Activated T-cell treated with anti-CD3 and anti-CD28 coated beads, Interleukin-2, amount 50 U/mL, for 1 hour (primary cell): ENCODE results near the gene PLEKHH2.
"Not testable (repeated sequence)": the region's sequence is repeated elsewhere in the genome, so short reads cannot be mapped to it uniquely, and the experiment has no call there.

ENCODE experiments used
- DNase-seq: peaks from one replicate; pipeline ENCODE4 v3.0.0-alpha.2; 2020

PLEKHH2 gene

DNA sequence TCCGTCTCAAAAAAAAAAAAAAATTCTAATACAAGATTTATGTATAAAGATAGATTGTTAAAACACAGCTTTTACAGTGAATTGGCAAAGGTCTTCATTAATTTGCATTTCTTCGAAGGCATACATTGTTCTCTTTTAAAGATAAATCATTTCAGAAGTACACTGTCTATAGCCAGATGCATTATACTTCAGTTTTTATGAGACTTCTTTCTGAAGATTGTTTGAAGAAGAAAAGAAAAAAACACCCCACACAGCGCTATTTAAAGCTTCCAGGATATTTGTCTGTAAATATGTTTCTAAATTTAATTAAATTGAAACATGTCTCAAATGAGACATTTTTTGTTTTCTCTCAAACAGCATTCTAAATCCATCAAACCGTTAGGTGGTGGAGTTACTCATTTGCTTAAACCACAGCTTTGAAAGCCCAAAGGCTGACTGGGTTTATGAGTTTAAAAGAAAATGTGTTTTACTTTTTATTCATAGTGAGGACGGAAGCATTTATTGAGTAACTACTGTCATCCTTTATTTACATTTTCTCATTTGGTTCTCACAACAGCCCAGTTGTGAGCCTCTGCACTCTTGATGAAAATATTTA lies 81.6 kb downstream of the PLEKHH2 start:
- DNase-seq, result no peak

DNA sequence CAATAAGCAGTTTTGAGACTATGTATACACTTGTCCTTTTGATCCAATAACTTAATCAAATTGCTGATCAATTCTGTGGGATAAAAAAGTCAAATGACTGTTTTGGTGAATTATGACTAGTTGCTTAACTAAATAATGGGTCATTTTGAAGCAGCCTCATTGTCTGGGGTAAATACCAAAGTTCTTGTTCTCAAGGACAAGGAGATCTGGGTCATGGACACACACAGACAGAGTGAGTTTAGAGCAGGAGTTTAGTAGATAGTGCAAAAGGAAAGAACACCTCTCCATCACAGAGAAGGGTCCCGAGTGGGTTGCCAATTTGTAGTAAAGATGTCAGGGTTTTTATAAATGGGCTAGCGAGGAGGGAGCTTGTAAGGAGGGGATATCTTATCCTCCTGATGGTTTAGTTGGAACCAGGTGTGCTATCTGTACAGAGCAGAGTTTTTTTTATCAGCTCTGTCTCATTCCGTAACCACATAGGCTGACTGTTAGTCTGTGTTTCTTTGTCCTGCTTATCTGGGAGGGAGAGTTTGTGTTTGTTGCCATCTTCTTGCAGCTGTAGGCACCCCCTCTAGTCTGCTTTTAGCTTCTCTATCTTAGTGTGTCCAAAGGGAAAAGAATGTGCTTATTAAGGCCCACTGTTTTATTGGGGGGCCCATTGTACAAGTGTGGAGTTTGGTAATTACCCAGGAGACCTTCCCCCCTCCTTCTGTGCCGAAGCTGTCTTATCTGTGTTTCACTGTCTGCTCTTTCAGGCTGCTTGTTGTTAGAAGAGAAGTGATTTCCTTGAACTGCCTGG lies 87.9 kb downstream of the PLEKHH2 start:
- DNase-seq, result no peak

DNA sequence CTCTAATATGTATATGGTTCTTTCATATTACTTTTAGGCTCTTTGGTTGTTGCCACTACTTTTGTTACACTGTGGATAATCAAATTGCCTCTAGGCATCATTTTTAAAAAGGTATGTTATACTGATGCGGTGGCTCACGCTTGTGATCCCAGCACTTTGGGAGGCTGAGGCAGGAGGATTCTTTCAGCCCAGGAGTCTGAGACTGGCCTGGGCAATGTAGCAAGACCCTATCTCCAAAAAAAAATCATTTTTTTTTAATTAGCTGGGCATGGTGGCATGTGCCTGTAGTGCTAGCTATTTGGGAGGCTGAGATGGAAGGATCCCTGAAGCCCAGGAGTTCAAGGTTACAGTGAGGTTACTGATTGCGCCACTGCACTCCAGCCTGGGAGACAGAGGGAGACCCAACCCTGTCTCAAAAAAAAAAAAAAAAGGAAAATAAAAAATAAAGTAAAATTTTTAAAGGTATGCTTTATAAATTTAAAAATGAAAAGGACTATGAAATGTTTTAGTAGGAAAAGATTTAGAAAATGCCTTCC lies 88.7 kb downstream of the PLEKHH2 start:
- no peak for DNase-seq

DNA sequence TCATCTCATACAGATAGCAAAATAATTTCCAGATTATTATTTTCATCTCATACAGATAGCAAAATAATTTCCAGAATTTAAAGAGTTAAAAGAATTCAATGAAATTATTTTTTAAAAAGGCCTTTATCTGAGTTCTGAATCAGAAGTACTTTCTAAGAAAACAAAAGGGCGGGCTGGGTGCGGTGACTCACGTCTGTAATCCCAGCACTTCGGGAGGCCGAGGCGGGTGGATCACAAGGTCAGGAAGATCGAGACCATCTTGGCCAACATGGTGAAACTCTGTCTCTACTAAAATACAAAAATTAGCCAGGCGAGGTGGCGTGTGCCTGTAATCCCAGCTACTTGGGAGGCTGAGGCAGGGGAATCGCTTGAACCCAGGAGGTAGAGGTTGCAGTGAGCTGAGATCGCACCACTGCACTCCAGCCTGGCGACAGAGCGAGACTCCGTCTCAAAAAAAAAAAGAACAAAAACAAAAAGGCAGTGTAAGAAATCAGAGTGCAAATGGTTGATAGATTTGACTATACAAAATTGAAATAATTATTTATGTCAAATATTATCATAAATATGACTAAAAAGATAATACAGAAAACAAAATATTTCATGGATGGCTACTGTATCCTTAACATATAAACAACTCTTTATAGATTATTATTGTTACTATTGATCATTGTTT lies 90.0 kb downstream of the PLEKHH2 start:
- not testable (repeated sequence) for DNase-seq

DNA sequence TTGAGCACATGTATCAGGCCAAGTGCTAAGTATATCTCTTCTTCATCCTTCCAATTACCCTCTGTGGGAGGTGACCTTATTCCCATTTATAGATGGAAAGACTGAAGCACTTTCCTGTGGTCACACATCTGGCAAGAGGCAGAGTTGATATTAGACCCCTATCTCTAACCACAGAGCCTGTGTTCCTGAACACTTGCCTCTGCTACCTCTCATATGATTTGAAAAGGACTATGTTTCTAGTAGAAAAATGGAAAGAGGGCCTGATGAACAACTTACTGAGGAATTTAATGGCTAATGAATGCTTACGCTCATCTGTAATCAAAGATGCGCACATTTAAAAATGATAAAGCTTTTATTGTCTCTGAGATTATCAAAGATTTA lies 90.6 kb downstream of the PLEKHH2 start:
- no peak for DNase-seq

DNA sequence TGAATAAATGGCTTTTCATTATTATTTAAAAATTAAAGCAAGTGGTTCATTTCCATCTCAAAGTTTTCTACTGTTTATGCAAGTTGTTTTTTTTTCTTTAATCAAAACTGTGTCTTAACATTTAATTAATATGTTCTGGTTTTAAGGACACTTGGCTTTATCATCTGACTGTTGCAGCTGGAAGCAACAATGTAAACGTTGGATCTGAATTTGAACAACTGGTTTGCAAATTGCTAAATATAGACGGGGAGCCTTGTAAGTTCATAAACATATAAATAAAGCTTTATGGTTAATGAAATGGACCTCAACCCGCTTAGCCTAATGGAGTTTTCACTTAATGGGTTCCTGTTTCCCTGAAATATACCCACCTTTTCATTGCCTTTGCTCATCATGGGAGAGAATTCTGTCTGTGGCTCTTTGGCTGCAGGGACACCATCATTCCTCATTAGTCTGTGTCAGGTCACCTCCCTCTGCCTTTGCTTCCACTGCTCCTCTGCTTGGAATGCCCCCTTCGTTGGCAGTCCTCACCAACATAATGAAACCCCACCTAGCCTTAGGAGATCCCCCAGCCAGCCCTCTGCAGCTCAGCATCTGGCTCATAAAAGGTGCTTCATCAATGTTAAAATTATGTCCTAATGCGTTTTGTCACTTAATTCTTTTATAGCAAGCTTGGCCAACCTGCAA lies 92.6 kb downstream of the PLEKHH2 start:
- no peak for DNase-seq

DNA sequence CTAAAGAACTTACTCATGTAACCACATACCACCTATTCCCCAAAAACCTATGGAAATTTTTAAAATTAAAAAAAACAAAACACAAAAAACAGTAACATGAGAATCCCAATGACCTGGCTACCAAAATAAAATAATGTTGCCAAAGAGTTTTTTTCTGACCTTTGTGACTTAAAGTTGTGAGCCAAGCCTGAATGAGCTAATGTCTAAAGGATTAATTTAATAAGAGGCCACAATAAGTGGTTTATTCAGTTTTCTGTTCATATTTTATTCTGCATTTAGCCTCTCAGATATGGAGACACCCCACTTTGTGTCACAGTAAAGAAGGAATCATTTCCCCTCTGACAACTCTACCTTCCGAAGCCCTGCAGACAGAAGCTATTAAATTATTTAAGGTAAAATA lies 94.2 kb downstream of the PLEKHH2 start:
- no peak for DNase-seq

DNA sequence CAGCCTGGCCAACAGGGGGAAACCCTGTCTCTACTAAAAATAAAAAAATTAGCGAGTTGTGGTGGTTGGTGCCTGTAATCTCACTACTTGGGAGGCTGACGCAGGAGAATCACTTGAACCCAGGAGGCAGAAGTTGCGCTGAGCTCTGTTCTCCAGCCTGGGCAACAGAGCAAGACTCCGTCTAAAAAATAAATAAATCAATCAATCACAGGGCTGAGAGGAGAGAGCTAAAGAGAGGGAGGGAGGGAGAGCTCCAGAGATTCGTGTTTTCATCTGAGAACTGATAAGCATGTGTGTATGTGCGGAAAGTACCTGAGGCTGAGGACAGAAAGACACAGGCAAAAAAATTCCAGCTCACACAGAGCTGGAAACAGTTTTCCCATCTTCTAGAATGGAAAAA lies 99.6 kb downstream of the PLEKHH2 start:
- DNase-seq, result no peak

DNA sequence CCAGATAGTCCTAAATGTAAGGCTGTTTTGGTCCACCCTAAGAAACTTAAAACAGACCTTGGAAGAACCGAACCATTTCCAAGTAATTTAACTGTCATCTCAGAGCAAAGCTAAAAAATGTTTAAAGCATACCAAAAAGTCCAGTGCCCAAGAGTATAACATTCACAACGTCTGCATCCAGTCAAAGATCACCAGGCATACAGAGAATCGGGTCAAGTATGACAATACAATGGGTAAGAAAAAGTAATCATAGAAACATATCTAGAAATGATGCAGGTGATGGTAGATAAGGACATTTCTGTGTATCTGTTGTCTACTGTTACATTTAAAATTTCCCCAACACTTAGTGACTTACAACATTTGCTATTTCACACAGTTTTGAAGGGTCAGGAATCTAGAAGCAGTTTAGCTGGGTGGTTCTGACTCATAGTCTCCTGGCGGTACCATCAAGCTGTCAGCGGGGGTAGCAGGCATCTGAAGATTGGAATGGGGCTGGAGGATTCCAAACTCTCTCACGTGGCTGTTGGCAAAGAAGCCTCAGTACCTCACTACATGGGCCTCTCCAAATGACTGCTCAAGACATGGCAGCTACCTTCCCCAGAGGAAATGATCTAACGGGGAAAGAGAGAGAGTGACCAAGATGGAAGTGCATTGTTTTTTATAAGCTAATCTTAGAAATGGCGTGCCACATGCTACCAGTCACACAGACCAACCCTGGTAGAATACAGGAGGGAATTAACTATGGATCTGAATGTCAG lies 100.2 kb downstream of the PLEKHH2 start:
- DNase-seq, result no peak

DNA sequence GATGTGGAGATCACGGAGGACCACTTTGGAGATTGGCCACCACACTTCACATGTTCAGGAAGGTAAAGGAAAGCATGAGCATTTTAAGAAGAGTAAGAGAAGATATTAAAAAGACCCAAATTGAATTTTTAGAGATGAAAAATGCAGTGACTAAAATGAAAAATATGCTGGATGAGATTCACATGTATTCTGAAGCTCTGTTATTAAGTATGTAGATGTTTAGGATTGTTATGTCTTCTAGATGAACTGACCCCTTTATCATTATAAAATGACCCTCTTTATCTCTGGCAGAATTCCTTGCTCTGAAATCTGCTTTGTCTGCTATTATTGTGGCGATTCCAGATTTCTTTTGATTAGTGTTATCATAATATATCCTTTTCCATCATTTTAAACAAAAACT lies 100.8 kb downstream of the PLEKHH2 start:
- no peak for DNase-seq

DNA sequence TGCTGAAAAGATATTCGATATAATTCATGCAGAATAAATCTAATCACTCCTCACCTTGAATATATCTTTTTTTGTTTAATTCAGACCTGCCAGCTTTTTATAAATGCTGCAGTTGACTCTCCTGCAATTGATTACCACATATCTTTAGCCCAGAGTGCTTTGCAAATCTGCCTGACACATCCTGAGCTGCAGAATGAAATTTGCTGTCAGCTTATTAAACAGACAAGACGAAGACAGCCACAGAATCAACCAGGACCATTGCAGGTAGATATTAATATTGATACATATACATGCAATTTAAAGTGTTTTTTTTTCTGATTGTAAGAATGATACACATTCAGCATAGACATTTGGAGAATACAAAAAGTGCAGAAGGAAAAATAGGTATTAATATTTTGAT lies 101.2 kb downstream of the PLEKHH2 start:
- DNase-seq, result no peak

DNA sequence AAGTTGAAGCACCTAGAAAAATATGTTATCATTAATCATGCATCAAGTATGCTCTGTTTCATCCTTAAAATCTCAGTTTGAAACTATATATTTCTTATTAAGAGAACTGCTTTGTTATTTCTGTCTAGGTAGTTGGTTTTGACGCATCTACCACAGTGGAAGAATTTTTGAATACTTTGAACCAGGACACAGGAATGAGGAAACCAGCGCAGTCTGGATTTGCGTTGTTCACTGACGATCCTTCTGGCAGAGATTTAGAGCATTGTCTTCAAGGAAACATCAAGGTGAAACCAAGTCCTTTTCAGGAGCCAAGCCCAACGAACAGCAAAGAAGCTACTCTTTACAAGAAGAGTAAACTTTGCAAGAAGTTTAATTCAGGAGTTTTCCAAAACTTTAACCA lies 106.6 kb downstream of the PLEKHH2 start:
- no peak for DNase-seq

DNA sequence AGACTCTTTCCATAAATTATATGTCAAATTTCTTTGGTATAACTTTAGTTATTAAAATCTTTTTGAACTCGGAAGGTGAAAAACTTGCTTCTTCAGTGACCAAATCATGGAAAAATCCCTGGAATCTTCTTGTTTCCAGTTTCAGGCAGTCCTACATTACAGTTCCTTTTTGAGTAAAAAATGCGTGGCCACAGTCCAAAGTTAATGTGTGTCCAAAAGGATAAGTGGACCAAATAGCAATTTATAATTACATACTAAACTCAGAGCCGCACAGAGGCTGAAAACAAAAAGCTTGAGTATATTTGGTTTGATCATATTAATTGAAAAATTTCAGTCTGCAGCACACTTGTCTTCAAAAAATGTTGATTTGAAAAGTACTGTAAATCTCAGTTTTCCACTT lies 108.4 kb downstream of the PLEKHH2 start:
- no peak for DNase-seq

DNA sequence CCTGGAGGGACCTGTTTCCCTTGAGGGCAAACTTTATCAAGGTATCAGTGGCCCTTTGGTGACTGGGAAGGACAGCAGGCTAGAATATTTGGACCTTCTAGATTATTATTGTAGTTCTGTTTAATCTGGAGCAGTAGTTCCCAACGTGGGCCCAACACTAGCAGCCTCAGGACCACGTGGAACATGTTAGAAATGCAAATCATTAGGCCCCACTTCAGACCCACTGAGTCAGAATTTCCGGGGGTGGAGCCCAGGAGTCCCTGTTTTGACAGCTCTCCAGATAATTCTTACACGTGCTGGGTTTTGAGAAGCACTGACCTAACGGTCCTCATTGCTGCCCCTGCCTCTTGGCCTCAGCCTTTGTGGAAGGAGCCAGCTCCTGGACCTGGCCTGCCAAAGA lies 111.3 kb downstream of the PLEKHH2 start:
- DNase-seq, result no peak

DNA sequence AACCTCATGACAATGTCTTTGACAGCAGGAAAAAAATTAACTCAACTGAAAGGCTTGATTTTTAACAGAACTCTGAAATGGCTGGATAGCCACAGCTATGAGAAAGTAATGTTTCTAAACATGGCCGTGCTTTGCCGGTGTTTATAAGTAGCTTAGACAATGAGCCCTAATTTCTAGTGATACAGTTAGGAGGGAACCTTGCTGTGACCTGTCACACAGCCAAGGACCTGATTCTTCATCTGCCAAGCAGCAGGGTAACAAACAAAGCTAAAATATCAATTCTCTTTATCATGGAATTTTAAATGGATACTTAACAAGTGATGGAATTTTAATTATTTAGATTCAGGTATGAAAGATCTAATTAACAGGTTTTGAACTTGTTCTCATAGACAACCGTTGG lies 112.5 kb downstream of the PLEKHH2 start:
- no peak for DNase-seq

DNA sequence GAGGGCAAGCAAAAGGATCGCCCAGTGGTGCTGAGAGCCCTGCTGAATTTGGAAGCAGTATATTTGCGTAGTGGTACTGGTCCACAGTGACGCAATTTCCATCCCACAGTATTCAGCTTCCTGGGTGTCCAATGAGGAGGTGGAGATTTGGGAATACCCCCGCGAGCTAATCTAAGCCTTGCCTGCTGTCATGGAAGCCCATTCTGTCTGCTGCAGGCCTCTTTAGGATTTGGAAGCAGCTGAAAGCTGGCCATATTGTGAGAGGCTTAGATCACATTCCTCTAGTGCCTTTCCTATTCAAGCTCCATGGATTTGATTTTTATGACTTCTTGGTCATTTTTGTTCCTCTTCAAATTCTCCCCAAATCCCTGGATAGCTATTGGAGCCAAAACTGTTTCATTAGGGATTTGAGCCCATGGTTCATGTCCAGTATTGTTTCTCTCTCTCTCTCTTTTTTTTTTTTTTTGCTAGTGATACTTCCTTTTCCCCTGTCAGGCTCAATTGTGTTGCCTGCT lies 114.5 kb downstream of the PLEKHH2 start:
- DNase-seq, result no peak

DNA sequence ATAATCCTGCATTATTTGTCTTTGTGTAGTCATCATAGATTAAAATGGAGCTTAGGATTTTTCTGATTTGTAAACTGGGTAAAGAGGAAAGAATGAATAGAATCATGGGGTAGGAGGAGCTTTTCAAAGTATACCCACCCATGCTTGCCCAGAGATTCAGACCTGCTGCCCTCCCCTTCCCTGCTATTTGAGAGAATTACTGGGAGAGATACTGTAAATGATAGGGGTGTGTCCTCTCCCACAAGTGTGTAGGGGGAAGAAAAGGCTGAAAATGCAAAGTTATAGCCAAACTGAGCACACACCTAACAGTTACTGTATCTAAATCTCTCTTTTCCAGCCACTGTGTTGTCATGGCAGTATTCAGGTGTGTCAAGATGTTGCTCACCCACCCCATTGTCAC lies 115.2 kb downstream of the PLEKHH2 start:
- no peak for DNase-seq

DNA sequence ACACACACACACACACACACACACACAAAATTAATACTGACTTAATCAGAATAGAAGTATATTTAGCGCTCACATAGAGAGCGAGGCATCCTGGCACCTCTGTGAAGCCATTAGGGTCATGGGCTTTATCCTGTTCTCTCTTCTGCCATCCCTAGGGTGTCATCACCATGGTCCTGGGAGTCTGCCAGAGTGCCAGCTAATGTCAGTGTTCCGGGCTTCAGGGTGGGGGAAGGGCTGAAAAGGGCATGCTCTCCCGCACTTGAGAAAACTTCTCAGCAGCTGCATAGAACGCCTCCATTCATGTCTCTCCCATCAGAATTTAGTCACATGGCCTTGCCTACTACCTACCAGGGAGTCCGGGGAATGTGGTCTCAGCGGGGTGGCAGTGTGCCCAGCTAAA lies 117.1 kb downstream of the PLEKHH2 start:
- DNase-seq, result no peak

DNA sequence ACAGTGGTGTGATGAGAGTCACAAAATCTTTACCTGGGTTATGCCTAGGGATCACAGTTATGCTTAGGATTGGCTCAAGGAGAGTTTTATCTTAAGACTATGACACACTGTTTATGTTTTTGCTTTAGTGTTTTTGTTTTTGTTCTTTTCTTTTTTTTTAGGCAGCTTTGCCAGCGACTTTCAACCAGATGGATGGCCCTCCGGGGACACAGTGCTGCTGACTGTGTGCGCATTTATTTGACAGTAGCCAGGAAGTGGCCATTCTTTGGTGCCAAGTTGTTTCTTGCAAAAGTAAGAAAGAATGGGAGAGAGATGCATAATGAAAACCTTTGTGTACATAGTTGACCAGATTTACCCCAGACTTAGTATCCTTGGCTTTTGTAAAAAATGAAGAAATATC lies 121.7 kb downstream of the PLEKHH2 start:
- no peak for DNase-seq

DNA sequence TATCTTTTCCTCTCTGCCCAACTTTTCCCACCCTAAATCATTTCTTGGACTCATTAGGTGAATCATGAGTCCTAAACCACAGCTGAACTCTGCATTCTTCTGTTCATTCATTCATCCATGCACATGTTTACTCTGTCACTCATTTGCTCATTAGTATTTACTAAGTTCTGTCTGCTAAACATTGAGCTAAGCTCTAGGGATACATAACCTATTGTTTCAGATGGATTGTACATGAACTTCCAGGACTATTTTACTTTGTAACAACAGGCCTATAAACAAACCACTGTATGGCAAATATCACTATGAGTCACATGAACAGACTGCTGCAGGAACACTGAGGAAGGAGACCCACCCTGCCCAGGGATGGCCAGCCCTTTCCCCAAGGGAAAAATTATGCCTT lies 122.1 kb downstream of the PLEKHH2 start:
- DNase-seq, result no peak

DNA sequence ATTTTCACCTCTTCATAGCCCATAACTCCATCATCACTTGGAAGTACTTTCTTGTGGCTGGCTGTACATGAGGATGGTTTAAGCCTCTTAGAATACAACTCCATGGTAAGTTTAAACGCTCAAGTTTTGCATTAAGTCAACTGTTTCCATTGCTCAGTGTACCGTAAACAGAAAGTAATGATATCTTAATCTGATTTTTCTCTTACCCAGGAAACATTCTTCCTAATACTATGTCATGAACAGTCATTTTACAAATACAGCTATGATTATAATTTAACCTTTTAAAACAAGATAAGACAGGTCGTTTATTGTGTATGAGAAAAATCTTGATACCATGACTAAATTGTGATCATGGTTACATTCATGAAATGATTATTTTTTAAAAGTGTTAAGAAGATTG lies 125.2 kb downstream of the PLEKHH2 start:
- DNase-seq, result no peak

DNA sequence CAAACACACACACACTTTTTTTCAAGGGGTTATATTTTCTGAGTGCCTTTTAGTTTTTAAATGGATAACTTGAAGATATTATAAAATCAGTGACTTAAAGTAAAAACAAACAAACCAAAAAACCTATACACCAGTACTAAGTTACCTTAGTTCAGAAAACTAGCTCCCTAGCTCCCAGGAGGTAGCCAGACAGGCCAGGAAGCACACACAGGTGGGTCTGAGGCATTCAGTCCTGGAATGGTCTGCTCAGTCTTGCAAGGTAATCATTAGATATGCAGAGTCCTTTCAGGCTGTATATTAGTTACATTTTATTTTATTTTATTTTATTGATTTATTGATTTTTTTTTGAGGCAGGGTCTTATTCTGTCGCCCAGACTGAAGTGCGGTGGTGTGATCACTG lies 126.0 kb downstream of the PLEKHH2 start:
- DNase-seq, result no peak
